HG02571 (cell line): ENCODE measurements around the gene MAT2A.
A peak's percentile ranks its signal among the peaks of the same experiment; 100 is the strongest.

Experiments used
- ATAC-seq: cut with Tn5 transposase; IDR thresholded peaks from one replicate; pipeline ENCODE4 v1.9.1; 2021; ENCODE audit warnings: mild to moderate bottlenecking, moderate library complexity; ENCODE audit not compliant: unreplicated experiment

The MAT2A gene

GRCh38 chr2:85538507-85539360 lies at the start of gene MAT2A:
MAT2A (plus strand) TSS chr2:85539168; CDS start chr2:85539288, 120 bp downstream.
- ATAC-seq = peak; percentile 62

GRCh38 chr2:85490861-85491755 lies 47.9 kb upstream of the MAT2A start:
- no peak for ATAC-seq

- no peak for ATAC-seq
These were observed 42.5 kb upstream of the MAT2A start for GRCh38 chr2:85496436-85496835.

GRCh38 chr2:85497944-85498630 lies 40.9 kb upstream of the MAT2A start:
- no peak for ATAC-seq

- no peak for ATAC-seq
These were observed 37.7 kb upstream of the MAT2A start for GRCh38 chr2:85501248-85501647.

- ATAC-seq = no peak
These were observed 36.2 kb upstream of the MAT2A start for GRCh38 chr2:85502720-85503119.

- ATAC-seq = no peak
These were observed 35.7 kb upstream of the MAT2A start for GRCh38 chr2:85503168-85503850.

GRCh38 chr2:85503851-85504777 lies 34.9 kb upstream of the MAT2A start:
- ATAC-seq = no peak

- ATAC-seq = no peak
These were observed 34.1 kb upstream of the MAT2A start for GRCh38 chr2:85504778-85505261.

- ATAC-seq = no peak
These were observed 33.3 kb upstream of the MAT2A start for GRCh38 chr2:85505551-85506238.

- no peak for ATAC-seq
These were observed 32.2 kb upstream of the MAT2A start for GRCh38 chr2:85506768-85507181.

- no peak for ATAC-seq
These were observed 27.8 kb upstream of the MAT2A start for GRCh38 chr2:85511008-85511811.

- ATAC-seq = no peak
These were observed 24.6 kb upstream of the MAT2A start for GRCh38 chr2:85514323-85514722.

GRCh38 chr2:85516653-85517389 lies 22.1 kb upstream of the MAT2A start:
- no peak for ATAC-seq

GRCh38 chr2:85522090-85522647 lies 16.8 kb upstream of the MAT2A start:
- ATAC-seq = no peak

GRCh38 chr2:85523062-85523902 lies 15.7 kb upstream of the MAT2A start:
- ATAC-seq = no peak
